ENCODE results near the gene PTGES3. TPM values are rescaled to one million over a fixed set of nuclear protein-coding genes. Genes with fewer than 3 reads are reported as not detected.
A peak's percentile ranks its signal among the peaks of the same experiment; 100 is the strongest.

PTGES3 gene
- total and polyA plus RNA-seq, 3 donors from 2014 or later, result 102 to 267 (median 110) TPM

GRCh38 chr12:56635806-56636674 is 52.0 kb downstream of the PTGES3 start:
- Histone ChIP-seq H3K27ac (peak overlapping the region; percentile 96 to 98), H3K36me3 (ENCODE audit: low read depth, missing control alignments) (no peaks in the 10 kb centered on the region), H3K4me3 (peak overlapping the region; percentile 78 to 84), H3K27me3 (no peaks in the 10 kb centered on the region), H3K4me1 (peaks cover 35% of the 10 kb centered on the region), H3K9me3 (no peaks in the 10 kb centered on the region)
- TF ChIP-seq POLR2A (IDR thresholded peaks at IDR 0.05) (peak; percentile 24), CTCF (IDR thresholded peaks at IDR 0.05) (no peak)
- WGBS, 2 donors, result 0 to 3% methylated on average over 14 to 20 of the region's 20 CpGs
- DNase-seq, result peak; percentile 96
- intact Hi-C loops (cut with DNase I; ENCODE audit: low total_unique reads), result no loop called here

GRCh38 chr12:56634837-56635791 is 53.0 kb downstream of the PTGES3 start:
- no peaks in the 10 kb centered on the region for H3K27me3 ChIP-seq
- peaks cover 43% of the 10 kb centered on the region for H3K4me1 ChIP-seq
- intact Hi-C loops (cut with DNase I; ENCODE audit: low total_unique reads), result no loop called here
- DNase-seq, result peak; percentile 89
- peak overlapping the region; percentile 78 to 84 for H3K4me3 ChIP-seq
- H3K36me3 ChIP-seq (ENCODE audit: low read depth, missing control alignments), result no peaks in the 10 kb centered on the region
- no peaks in the 10 kb centered on the region for H3K9me3 ChIP-seq
- H3K27ac ChIP-seq, result peak overlapping the region; percentile 96 to 98
- 0 to 1% methylated on average over 40 to 47 of the region's 47 CpGs for WGBS, 2 donors
- TF ChIP-seq CTCF (IDR thresholded peaks at IDR 0.05), result peak; percentile 38 to 64 (median 63)
- TF ChIP-seq POLR2A (IDR thresholded peaks at IDR 0.05), result no peak

- H3K36me3 ChIP-seq (ENCODE audit: low read depth, missing control alignments), result no peaks in the 10 kb centered on the region
- DNase-seq, result peak; percentile 76
- TF ChIP-seq POLR2A (IDR thresholded peaks at IDR 0.05) (no peak), CTCF (IDR thresholded peaks at IDR 0.05) (no peak)
- H3K27ac ChIP-seq, result peak overlapping the region; percentile 96 to 98
- H3K9me3 ChIP-seq, result no peaks in the 10 kb centered on the region
- 0 to 1% methylated on average over 21 to 27 of the region's 27 CpGs for WGBS, 2 donors
- H3K27me3 ChIP-seq, result no peaks in the 10 kb centered on the region
- H3K4me3 ChIP-seq, result peak overlapping the region; percentile 78 to 84
- intact Hi-C loops (cut with DNase I; ENCODE audit: low total_unique reads), result no loop called here
- H3K4me1 ChIP-seq, result peaks cover 43% of the 10 kb centered on the region
These were observed 53.7 kb downstream of the PTGES3 start for GRCh38 chr12:56634242-56634836.

GRCh38 chr12:56633468-56634241 is 54.4 kb downstream of the PTGES3 start:
- TF ChIP-seq POLR2A (IDR thresholded peaks at IDR 0.05) (no peak), CTCF (IDR thresholded peaks at IDR 0.05) (no peak)
- 18 to 32% methylated on average over 11 to 12 of the region's 12 CpGs for WGBS, 2 donors
- DNase-seq, result no peak
- Histone ChIP-seq H3K4me3 (peak overlapping the region; percentile 78 to 84), H3K27ac (peak overlapping the region; percentile 96 to 98), H3K4me1 (peaks cover 43% of the 10 kb centered on the region), H3K27me3 (no peaks in the 10 kb centered on the region), H3K36me3 (ENCODE audit: low read depth, missing control alignments) (no peaks in the 10 kb centered on the region), H3K9me3 (no peaks in the 10 kb centered on the region)
- intact Hi-C loops (cut with DNase I; ENCODE audit: low total_unique reads), result no loop called here

Measured in testis (tissue), 3 donors.